Amniotic stem cell (primary cell): Measurements from ENCODE around the gene GRM4.

Experiments used
- DNase-seq: peaks from one replicate; lab custom pipeline; 2025; lab: John Stamatoyannopoulos, UW

Gene GRM4

DNA sequence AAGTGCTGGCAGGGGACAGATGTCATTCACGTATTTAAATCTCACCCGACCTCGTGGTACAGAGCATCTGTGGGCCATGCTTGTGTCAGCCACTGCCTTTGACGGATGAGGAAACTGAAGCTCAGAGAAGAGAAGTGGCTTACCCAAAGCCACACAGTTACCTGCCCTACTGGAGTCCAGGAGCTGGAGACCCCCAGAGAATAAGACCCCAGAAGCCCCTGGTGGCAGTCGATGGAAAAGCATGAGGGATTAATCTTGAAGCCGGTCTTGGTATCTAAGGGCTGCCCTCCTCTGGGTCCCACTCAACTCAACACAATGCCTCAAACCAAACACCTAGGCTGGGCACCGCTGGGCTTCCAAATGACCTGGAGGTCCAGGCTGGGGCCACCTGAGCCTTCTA, 83.1 kb downstream of the GRM4 start:
- no peak for DNase-seq

DNA sequence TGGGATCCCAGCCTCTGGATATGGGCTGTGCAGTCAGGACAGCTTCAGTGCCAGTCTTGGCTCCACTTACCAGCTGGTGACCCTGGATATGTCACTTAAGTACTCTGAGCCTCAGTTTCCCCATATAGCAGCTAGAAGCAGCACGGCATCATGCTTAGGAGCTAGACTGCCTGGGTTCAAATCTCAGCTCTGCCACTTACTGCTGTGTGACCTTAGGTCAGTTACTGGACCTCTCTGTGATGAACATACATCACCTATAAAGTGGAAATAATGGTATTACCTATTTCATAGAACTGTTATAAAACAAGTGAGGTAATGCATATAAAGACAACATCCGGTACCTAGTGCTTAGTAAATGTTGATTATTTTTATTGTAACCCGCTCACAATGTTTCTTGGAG, 83.7 kb downstream of the GRM4 start:
- DNase-seq: no peak

DNA sequence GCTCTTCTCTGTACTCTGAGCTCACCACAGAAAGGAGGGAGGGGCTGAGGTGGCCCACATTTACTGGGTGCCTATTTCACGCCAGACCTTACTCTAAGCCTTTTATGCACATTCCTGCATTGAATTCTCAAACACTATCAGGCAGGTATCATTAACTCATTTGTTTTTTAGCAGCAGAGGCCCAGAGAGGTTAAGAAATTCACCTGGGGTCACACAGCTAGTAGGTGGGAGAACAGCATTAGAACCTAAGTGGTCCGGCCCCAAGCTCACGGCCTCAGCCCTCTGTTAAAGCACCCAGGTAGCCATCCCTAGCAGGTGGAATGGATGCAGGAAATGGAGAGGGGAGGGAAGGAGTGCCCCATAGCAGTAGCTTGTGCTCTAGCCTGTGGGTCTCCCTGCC, 84.5 kb downstream of the GRM4 start:
- DNase-seq: no peak

DNA sequence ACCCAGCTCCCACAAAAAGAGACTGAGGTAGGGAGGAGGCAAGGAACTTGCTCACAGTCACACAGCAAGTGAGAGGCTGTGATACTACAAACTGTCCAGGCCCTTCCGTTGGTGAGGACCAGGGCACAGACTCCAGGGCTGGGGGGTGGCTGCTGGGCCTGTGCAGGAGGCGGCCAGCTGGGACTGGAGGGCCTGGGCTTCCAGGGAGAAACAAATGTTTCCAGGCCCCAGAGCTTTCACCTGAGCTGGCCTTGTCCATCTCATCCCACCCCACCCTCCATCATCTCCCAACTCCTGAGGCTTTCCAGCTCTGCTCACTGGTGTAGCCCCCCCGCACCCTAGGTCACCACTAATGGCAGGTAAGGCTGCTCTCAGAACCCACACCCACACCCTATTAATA, 86.0 kb downstream of the GRM4 start:
- DNase-seq: no peak

DNA sequence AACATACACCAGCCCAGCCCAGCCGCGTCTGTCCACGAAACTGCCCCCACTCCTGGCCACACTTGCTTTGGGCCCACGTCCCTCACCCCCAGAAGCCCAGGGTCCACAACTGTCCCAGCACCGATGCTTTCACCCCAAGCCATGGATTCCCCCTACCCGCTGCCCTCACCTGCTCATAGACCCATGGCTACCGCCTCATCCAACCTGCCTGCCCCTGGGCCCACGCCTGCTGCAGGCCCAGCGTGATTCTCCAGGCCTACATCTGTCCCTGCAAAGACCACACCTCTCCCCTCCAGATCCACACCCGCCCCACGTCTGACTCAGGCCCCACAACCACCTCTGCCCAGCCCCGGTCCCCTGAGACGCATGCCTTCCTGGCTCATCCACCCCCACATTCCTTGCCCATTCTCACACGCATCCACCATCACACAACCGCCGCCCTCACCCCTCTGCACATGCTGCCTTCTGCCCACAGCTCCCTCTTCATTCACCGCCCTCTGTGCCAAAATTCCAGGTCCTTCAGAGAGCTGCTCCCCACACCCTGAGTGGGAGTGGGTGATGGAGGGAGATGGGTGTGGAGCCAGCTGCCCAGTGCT, 86.7 kb downstream of the GRM4 start:
- DNase-seq: no peak

DNA sequence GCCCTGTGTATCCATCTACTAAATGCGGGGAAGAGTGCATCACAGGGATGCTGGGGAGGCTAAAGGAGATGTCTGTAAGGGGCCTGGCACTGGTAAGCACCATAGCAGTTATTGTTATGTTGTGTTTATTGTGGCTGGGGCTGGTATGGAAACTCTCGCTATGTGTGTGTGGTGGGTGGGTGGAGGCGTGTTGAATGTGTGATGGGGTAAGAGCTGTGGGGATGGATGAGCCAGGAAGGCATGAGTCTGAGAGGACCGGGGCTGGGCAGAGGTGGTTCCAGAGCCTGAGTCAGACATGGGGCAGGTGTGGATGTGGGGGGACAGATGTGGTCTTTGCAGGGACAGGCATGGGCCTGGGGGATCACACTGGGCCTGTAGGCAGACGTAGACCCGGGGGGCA, 88.1 kb downstream of the GRM4 start:
- DNase-seq: no peak

DNA sequence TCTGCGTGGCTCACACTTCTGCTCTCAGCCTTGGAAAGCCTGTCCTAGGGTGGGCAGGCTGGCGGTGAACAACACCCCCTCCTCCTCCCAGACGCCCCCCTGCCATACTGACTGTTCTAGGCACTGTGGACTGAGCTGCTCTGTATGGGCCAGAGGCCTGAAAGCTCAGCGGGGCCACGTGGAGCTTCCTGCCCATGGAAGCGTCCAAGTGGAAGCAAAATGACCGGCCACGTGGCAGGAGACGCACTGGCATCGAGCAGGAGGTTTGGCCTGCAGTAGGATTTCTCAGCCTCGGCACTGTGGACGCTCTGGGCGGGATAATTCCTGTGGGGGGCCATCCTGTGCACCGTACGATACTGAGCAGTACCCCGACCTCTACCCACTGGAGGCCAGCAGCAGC, 88.7 kb downstream of the GRM4 start:
- DNase-seq: no peak

DNA sequence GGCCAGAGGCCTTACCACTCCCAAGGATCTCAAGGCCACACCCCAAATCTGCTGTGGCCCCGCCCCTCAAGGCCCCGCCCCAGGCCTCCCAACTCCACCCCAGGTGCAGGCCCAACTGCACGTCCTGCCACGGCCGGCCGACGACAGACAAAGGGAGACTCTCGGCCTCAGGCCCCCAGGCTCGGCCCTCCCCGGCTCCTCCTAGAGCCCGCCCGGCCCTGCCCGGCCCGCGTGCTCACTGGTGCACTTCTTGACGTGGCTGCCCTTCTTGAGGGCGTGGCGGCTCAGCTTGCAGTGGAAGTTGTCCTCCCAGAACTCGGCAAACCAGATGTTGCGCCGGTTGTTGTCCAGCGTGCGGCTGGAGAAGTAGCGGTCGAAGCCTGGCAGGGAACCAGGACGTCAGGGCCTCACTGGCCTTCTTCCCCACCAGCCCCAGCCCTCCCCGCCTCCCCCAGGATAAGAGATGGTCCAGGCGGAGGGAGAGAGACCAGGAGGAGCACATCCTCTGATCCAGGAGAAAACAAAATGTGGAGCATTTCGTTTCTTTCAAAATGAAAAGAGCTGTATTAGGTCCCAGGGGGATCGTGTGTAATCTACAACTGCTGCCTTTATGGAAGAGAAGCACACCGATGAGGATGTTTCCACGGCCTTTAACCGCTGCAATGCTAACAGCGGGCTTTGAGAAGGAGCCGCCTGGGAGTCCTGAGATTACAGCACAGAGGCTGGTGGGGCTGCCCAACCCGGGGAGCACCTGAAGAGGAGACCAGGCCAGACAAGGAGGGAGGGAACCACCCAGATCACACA, 89.4 kb downstream of the GRM4 start:
- DNase-seq: no peak

DNA sequence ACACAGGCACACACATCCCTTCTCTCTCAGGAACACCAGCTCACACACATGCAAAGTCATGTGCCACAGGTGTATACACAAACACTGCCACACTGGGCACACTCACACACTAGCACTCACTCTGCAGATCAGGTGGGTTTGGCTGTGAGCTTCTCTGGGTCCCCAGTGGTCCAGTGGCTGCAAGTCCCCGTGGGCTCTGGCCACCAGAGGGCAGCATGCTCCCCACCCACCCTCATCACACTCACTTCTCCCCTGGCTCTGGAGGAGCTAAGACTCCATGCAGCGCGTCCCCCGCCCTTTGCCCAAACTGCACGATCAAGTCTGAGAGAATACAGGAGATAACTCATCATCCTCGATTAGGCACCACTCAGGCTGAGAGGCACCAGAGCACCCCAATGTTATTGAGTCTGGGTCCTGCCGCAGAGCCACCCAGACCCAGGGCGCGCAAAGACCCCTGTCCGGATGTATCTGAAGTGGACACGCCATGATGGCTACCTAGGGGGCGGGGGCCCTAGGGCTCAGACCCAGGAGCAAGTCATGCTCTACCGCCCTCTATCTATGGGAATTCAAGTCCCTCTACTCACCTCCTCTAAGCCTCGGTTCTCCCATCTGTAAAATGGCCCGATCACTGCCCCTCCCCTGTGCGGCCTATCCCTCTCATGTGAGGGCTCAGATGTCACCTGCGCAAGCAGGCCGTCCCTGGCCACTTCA, 90.5 kb downstream of the GRM4 start:
- peak; percentile 20 for DNase-seq

DNA sequence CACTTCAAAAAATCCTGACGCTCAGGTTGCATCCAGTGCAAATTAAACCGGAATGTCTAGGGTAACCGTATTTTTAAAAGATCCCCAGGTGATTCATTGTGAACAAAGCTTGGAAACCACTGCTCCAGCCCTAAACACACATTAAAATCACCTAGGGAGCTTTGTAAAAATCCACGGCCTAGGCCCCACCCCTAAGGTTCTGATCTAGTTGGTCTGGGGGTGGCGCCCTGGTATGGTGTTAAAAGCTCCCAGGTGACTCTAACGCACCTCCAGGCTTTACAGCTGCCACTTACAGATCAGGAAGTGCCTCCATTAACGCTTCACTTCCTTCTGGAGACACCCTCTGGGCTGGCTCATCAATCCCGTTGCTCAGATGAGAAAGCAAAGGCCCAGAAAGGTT, 92.2 kb downstream of the GRM4 start:
- DNase-seq: no peak

DNA sequence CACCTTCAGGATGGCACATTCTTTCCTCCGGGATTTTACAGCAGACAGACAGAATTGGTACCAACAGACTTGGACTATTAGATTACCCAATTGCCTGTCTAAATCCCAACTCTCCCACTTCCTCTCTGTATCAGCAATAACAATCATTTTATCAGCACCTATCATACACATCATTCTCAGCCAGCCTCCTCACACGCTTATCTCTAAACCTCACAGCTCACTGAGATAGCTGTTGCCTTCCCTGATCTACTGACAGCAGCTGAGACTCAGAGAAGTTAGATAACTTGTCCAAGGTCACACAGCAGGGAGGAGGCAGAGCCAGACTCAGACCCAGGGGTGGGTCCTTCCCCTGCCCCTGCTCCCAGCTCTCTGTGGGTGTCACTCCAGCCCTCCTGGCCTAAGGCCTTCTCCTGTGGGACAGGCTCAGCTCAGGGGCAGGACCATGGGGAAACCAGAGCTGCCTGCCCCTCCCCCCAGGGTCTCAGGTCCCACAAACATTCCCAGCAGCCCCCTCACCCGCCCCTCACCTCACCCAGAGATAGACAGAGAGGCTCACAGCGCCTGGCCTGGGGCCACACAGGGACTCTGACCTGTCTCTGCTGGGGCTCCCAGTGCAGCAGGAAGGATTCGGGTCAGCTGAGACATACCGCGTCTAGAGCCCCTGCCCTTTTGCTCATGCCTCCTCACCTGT, 92.8 kb downstream of the GRM4 start:
- DNase-seq: no peak

DNA sequence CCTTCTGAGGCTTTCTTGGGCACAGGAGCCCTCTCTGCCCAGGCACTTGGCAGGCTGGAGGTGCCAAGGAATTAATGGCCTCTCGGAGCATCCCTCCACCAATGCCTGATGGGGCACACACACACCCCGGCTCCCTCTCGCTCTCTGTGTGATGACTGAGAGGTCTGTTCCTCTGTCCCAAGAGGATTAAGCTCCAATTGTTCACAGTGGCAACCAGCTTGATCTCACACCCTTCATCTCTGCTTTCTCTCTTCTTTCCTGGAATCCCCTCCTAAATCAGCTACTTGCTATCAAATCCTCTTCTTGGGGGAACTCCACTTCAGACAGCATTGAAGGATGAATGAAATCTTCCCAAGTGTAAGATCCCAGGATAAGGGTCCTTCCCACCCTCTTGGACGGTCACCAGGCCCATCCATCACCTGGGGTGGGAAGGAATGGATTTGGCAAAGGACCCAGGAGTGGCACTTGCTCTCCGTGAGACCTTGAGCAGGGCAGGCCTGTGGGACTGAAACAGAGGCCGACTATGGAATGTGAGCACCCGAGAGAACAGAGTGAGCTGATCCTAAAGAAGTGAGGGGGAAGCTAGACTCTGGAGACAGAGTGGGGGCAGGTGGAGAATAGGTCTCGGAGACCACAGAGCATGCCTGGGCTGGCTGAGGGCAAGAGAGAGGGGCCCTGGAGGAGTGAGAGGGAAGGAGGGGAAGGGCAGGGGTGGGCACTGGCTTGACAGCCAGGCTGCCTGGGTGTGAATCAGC, 93.6 kb downstream of the GRM4 start:
- no peak for DNase-seq

DNA sequence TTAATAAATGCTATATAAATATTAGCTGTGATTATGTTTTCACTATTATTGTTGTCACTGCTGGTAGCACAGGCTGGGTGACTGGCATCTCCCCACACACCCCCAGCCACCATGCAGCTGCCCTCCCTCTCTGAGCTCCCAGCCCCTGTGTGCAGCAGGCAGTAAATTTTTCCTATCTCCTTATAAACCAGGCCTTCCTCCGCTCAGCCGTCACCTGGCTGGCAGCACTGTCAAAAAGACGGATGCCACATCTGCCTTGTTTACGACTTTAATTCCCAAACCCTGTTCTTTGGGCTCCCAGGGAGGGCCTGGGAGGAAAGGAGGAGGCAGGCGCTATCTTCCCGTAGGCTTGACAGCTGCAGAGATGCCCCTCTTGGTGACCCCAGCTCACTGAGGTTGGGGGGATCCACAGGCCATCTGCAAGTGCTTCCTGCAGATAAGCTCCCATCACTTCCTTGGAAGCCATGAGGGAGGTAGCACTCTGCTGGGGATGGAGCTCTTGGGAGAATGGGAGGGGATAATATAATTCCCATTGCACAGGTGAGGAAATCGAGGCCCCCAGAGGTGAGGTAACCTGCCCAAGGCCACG, 94.5 kb downstream of the GRM4 start:
- no peak for DNase-seq

DNA sequence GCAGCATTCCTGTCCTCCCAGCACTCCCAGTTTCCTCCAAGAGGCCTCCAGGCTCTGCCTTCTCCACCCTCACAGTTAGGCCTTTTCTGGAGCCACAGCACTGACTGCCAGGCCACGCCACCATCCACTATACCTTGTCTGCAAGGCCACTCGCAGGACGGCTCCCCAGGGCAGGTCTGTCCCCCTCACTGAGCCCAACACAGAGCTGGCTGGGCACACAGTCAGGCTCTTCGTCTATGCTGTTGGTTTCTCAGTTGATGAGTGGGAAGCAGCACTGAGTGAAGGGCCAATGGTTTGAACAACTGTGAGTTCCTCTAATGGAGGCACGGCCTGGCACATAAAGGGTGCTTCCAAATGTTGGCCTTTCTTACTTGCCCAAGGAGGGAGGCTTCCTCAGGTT, 95.2 kb downstream of the GRM4 start:
- no peak for DNase-seq

DNA sequence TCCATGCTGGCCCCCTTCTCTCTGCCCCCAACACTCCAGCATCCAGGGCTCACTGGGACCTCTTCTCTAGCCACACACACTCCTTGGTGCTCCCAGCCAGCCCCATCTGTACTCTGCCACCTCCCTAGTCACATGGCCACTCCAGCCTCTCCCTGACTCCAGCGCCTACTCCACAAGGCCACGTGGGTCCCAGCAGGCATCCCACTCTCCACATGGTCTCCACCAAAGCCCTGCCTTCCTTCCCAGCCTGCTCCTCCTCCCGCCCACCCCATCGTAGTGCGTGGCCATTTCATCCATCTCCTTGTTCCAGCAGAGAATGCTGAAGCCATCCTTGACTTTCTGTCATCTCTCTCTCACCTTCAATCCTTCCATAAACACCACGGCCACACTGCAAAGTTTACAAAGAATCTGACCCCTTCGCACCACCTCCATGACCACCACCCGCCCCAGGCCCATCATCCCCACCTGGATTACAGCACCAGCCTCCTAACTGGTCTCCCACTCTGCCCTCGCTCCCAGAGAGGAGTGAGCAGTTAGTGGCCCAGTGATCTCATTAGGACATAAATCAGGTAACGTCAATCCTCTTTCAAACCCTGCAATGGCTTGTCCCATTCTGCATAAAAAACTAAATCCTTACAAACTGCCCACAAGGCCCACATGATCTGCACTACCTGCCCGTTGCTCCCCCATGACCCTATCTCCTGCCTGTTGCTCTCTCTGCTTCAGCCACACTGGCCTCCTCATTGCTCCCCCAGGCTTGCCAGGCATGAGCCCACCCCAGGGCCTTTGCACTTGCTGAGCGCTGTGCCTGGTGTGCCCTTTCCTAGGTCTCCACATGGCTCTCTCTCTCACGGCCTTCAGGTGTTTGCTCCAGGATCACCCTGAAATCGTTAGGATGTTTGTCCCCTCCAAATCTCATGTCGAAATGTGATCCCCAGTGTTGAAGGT, 96.2 kb downstream of the GRM4 start:
- no peak for DNase-seq

DNA sequence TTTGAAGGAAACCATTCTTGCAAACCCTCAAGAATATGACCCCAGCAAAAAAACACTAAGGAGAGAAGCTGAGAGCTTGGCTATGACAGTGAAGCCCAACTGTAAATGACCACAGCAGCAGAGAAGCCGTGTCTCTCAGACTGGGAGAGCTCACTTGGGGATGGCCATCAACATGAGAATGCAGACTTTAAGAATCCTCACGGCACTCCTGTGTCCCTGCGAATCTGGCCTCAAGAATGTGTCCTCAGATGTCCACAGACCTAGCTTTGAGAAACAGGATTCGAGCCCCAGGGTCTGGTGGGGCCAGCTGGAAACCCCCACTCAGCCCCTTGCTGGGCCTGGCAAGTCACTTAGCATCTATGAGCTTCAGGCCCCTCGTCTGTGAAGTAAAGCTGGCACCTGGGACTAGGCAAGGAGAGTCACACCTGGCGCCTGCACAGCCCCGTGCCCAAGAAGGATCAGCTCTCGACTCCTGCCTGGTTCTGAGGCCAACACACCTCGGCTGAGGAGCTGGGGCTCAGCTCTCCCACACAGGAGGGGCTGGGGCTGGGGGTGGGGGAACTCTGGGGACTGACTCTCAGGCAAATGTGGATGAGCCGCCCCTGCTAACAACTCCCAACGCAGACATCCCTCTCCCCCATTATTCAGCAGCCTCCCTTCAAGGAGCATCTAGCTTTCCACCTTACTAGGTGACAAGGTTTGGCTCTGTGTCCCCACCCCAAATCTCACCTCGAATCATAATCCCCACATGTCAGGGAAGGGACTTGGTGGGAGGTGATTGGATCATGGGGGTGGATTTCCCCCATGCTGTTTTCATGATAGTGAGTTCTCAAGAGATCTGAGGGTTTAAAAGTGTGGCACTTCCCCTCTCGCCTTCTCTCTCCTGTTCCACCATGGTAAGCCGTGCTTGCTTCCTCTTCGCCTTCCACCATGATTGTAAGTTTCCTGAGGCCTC, 97.7 kb downstream of the GRM4 start:
- no peak for DNase-seq

DNA sequence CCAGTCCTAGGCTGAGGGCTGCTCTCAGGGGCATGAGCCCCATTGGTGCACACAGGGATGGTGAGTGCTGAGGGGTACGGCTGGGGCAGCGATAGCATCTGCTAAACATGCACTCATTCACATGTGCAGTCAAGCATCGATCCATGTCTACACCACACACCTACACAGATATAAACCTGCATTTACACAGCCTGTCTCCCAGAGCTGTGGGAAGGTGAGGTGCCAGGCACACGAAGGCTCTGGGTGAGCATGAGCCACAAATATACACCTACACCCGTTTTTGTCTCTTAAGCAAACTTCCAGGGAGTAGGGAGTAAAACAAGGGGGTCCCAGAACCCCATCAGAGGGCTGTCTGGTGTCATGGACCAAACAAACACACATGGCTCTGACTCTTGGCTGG, 99.3 kb downstream of the GRM4 start:
- no peak for DNase-seq

DNA sequence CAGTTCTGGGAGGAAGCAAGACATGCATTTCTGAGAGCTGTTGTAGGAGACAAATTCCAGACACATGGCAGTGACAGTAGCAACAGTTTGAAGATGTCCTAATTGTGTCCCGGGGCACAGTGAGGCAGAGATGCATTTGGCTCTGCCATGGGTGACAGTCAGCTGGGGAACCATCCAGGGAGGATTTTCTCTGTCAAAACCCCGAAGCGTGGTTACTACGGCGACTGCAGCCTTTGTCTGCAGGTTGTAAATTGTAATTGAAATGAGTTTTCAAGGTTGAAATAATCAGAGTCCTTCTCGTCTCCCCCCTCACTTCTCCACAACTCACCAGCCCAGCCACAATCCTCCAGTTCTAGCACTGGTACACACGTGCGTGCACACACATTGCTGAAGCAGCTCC, 100.1 kb downstream of the GRM4 start:
- no peak for DNase-seq

DNA sequence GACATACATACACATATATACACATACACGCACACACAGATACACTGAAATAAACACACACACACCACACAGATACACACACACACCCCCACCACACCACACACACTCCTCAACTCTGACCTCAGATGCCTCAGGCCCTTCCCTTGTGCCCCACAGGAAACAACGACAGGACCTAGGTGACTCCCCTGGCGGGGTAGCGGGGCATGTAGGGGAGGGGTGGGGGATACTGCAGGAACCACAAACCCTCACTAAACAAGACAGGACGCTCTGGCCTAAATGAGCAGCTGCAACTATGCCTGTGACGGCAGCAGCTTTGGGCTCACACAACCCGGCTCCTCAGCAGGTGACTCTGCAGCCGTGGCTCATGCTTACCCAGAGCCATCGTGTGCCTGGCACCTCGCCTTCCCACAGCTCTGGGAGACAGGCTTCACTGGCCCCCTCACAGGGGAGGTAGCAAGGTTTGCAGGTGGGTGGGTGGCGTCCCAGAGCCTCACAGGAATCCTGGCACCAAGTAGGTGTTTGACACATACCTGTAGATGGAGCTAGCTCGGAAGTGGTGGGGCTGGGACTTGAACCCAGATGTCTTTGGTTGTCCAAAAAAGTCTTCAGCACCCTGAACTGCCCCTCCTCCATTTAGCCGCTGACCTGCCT, 100.8 kb downstream of the GRM4 start:
- DNase-seq: no peak
